HG03175 (cell line): Measurements from ENCODE around the gene ANAPC2.

Experiments used
- ATAC-seq: cut with Tn5 transposase; IDR thresholded peaks from one replicate; pipeline ENCODE4 v1.9.1; 2021; ENCODE audit warnings: mild to moderate bottlenecking, moderate library complexity; ENCODE audit not compliant: unreplicated experiment

The ANAPC2 gene

GRCh38 chr9:137176302-137177182, 11.8 kb downstream of the ANAPC2 start:
- ATAC-seq: no peak

DNA sequence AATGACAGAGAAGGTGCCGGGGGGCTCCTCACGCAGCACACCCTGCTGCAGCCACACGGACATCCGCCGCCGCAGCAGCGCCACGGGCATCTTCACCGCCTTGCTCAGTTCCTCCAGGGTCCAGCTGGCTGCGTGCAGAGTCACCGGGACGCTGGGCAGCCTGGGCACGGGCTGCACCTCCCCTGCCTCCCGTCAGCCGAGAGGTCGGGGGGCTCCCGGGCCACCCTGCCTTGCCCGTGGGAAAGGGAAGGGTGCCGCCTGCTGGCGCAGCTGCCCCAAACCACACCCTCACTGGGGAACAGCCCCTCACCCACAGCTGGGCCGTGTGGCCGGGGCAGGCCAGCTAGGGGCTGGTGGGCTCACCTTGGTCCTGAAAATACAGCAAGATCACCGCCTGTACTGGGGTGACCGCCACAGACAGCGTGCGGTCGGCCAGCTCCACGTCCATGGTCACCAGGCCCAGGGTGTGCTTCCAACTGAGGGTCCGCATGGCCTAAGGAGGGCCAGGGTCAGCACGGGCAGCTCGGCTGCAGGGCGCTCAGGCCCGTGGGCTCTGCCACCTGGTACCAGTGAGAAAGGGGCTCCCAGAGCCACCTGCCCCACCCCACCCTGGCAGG, 12.9 kb downstream of the ANAPC2 start:
- ATAC-seq: no peak

DNA sequence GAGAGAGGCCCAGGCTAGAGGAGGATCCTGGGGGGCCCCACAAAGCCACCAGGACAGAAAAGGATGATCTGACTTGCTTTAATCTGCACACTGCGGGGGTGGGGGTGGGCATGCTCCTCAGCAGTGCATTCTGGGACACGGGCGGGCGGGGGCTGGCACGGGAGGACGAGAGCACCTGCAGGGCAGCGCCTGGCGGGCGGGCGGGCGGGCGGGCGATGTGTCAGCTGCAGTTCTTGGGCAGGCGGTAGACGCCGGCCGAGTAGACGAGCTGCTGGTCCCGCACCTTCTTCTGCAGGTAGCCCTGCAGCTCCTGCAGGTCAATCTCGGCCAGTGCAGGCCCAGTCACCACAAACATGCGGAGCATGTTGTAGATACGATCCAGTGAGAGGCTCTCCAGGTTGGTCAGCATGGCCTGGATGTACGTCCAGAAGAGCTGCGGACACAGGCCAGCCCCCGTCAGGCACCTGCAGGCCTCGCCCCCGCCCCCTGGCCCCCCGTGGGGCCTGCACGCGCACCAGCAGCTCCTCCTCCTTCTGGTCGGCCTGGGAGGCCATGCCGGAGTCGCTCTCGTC, 13.6 kb downstream of the ANAPC2 start:
- ATAC-seq: no peak

- no peak for ATAC-seq
Observed at GRCh38 chr9:137173796-137174664, 14.3 kb downstream of the ANAPC2 start.

- no peak for ATAC-seq
Observed at GRCh38 chr9:137172901-137173795, 15.2 kb downstream of the ANAPC2 start.

- no peak for ATAC-seq
Observed at GRCh38 chr9:137171149-137171900, 17.0 kb downstream of the ANAPC2 start.

GRCh38 chr9:137170486-137171148, 17.7 kb downstream of the ANAPC2 start:
- ATAC-seq: no peak

- ATAC-seq: no peak
Observed at GRCh38 chr9:137169896-137170358, 18.4 kb downstream of the ANAPC2 start, which contains the start of gene LRRC26. Gene LRRC26 (minus strand): TSS chr9:137170051. CDS start chr9:137169943, 108 bp downstream.

DNA sequence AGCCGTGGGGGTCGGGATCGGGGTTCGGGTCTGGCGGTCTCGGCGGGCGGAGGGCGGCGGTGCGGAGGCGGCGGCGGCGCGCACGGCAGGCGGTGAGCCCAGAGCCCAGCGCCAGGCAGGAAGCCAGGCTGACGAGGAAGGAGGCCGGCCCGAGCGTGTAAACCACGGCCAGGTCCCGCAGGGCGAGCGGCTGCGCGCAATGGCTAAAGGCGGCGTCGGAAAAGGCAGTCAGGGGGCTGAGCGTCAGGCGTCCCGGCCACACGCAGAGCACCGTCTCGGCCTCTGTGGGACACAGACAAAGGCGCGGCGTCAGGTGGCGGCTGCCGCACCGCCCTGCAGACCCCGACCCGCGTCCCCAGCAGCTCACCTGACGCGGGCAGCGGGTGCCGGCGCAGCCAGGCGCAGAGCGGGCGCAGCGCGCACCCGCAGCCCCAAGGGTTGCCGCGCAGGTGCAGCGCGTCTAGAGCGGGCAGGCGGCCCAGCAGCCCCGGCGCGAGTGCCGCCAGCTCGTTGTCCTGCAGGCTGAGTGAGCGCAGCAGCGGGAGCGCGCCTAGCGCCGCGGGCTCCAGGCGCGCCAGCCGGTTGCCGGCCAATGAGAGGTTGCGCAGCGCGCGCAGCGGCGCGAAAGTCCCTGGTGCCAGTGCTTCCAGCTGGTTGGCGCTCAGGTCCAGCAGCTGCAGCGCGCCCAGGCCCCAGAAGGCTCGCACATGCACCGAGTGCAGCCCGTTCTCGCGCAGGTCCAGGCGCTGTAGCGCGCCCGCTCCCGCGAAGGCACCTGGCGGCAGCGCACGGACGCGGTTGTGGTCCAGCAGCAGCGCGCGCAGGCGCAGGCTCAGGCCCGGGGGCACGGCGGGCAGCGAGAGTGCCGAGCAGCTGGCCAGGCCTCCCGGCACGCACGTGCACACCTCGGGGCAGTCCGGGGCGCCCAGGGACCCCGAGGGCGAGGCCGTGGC, 19.2 kb downstream of the ANAPC2 start:
- no peak for ATAC-seq

- no peak for ATAC-seq
Observed at GRCh38 chr9:137168573-137168903, 19.8 kb downstream of the ANAPC2 start.

DNA sequence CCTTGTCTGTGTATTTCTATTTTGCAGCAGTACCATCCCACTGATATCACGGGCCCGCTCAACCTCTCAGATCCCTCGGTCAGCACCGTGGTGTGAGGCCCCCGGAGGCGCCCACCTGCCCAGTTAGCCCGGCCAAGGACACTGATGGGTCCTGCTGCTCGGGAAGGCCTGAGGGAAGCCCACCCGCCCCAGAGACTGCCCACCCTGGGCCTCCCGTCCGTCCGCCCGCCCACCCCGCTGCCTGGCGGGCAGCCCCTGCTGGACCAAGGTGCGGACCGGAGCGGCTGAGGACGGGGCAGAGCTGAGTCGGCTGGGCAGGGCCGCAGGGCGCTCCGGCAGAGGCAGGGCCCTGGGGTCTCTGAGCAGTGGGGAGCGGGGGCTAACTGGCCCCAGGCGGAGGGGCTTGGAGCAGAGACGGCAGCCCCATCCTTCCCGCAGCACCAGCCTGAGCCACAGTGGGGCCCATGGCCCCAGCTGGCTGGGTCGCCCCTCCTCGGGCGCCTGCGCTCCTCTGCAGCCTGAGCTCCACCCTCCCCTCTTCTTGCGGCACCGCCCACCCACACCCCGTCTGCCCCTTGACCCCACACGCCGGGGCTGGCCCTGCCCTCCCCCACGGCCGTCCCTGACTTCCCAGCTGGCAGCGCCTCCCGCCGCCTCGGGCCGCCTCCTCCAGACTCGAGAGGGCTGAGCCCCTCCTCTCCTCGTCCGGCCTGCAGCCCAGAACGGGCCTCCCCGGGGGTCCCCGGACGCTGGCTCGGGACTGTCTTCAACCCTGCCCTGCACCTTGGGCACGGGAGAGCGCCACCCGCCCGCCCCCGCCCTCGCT, 20.4 kb downstream of the ANAPC2 start:
- ATAC-seq: no peak

- no peak for ATAC-seq
Observed at GRCh38 chr9:137167277-137167746, 21.0 kb downstream of the ANAPC2 start.

DNA sequence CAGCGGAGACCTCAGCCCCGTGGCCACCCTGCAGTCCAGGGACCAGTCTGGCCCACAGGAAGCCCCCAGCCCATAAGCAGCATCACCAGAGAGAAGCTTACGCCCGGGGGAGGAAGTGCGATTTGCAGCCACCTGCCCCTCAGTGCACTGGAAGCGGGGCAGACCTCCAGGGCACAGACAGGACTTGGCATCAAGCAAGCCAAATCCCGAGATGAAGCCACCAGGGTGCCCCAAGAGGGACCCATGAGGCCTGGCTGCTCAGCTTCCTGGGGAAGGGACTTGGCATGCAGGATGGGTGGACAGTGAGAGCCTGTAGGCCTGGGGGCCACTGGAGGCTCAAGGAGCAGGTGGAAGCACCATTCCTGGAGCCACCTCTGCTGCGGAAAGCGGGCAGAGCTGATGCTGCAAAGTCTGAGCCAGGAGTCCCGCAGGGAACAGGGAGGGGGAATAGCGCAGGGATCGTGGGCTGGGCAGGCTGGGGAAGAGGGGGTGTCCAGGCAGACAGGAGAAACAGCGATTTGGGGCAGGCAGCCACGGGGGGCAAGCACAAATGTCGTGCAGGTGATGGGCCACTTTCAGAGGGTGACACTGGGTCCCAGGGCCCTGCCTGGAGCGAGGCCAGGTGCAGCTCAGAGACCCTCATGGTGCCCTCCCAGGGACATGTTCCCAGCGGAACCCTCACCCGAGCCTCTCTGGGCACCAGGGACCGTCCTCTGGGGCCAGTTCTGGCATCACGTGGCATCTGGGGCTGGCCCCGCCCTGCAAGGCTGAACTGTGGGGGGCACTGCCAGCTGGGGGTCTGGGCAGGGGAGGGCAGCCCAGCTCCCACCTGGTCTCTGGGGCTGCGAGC, 21.8 kb downstream of the ANAPC2 start:
- no peak for ATAC-seq

DNA sequence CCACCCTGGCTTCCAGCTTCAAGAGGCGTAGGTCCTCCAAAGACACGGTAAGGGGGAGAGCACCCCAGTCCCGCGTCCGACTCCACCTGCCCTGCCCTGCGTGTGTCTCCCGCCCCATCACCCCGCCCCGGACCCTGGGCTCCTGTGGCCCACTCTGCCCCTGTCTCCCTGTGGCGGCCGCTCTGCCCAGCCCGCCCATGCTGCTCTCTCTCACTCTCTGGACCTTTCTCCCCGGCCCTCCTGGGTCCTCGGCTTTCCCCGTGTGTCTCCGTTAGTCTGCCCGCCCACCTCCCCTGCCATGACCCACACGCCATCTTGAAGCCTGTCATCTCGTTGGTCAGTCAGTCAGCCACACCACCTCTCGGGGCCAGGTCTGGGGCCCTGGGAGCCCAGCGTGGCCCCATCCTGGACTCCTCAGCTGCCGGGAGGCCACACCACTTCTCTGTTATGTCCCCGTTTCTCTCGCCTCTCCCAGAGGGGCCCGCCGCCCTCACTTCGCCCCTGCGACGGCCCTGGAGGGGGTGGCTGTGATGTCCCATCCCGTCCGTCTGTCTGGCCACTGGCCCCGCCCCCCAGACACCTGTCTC, 23.0 kb downstream of the ANAPC2 start:
- no peak for ATAC-seq
